ENCODE results near the gene LRRC47.

The LRRC47 gene

GRCh38 chr1:3796215-3797061 lies at the start of gene LRRC47:
TSS of gene LRRC47 (minus strand) at chr1:3796498. CDS start at chr1:3796476, 22 bp downstream.
- intact Hi-C loops (cut with micrococcal nuclease) = loop anchor here (1.0 to 10.0 kb wide), 3 partner anchors 24 to 104 kb away; partner anchors contain the start of genes C1orf174 and SMIM1
- peaks cover 34% of the 10 kb centered on the region for H3K4me1 Mint-ChIP-seq (ENCODE audit: low read depth)
- peak within 1 kb of the TSS; percentile 85 for H3K27ac Mint-ChIP-seq
- H3K9me3 Mint-ChIP-seq = no peaks in the 10 kb centered on the region
- peaks cover 28% of the 10 kb centered on the region for H3K36me3 Mint-ChIP-seq (ENCODE audit: low read depth)
- H3K27me3 Mint-ChIP-seq = peaks cover 14% of the 10 kb centered on the region
- peak within 1 kb of the TSS; percentile 87 for H3K4me3 Mint-ChIP-seq

DNA sequence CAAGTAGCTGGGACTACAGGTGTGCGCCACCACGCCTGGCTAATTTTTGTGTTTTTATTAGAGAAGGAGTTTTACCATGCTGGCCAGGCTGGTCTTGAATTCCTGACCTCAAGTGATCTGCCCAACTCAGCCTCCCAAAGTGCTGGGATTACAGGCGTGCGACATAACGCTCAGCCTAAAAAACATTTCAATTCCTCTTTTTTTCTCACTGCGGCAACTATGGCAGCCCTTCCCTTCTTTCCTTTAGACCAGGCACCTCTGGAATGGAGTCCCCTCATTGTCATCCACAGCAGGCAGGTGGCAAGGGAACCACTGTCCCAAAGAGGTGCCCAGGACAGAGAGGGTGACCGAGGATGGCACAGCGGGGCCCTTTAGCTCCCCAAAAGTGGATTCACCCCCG lies 46.6 kb upstream of the LRRC47 start:
- H3K27ac Mint-ChIP-seq = peak overlapping the region; percentile 90
- intact Hi-C loops (cut with micrococcal nuclease) = no loop called here
- no peaks in the 10 kb centered on the region for H3K27me3 Mint-ChIP-seq
- peaks cover 11% of the 10 kb centered on the region for H3K4me1 Mint-ChIP-seq (ENCODE audit: low read depth)
- H3K9me3 Mint-ChIP-seq = peaks cover 14% of the 10 kb centered on the region
- peak overlapping the region; percentile 46 for H3K4me3 Mint-ChIP-seq
- peaks cover 85% of the 10 kb centered on the region for H3K36me3 Mint-ChIP-seq (ENCODE audit: low read depth)

DNA sequence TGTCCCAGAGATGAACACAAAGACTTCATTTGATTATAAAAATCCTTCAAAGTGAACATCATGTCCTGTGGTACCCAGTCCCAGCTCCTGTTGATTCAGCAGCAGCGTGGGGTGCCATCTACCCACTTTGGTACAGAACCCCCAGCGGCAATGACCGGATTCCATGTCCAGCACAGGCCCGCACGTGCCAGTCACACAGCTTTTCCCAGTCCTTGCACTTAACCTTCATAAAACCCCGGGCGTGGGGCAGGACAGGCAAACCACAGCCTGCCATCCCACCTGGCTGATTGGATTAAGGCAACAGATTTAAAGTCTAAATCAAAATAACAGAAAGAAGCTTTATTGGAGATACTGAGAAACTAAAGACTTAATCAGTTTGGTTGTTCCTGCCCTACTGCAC lies 45.2 kb upstream of the LRRC47 start:
- Mint-ChIP-seq H3K36me3 (ENCODE audit: low read depth) (peaks cover 85% of the 10 kb centered on the region), H3K4me1 (ENCODE audit: low read depth) (peaks cover 11% of the 10 kb centered on the region), H3K4me3 (no peak overlapping the region), H3K27ac (no peak overlapping the region), H3K27me3 (no peaks in the 10 kb centered on the region), H3K9me3 (peaks cover 27% of the 10 kb centered on the region)
- intact Hi-C loops (cut with micrococcal nuclease) = no loop called here

DNA sequence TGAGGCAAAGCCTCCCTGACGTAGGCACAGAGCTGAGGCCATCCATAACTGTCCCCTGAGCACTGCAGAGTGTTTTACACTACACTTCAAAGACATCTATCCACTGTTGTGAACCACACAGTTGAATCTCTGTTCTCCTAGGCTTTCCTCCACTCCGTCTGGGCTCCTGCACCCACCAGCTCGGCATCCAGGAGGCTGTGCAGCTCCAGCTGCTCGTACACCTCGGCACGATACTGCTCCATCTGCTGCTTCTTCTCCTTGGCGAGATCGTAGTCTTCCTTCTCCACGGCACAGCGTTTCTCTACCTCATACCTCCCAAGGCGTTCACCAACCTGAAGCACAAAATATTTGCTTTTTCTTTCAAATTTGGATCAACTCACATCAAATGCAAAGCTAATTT lies 42.5 kb upstream of the LRRC47 start:
- Mint-ChIP-seq H3K4me3 (no peak overlapping the region), H3K27me3 (no peaks in the 10 kb centered on the region), H3K4me1 (ENCODE audit: low read depth) (peaks cover 11% of the 10 kb centered on the region), H3K9me3 (peaks cover 27% of the 10 kb centered on the region), H3K27ac (no peak overlapping the region), H3K36me3 (ENCODE audit: low read depth) (peaks cover 93% of the 10 kb centered on the region)
- intact Hi-C loops (cut with micrococcal nuclease) = no loop called here

DNA sequence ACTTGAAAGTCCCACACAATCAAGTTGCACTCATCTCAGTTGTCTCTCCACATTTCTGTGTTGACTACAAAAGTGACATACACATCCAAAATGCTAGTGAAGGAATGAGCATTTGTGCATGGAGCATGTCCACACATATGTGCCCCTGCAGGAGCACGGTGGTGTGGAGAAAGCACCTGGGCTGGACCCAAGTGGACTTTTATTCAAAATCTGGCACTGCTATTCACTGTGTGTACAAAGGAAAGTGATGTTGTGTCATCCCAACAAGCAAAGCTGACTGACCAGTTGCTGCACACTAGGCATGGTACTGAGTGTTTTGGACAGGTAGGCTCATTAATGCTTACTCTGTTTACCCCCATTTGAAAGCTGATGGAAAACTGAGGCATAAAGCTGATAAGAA lies 41.4 kb upstream of the LRRC47 start:
- Mint-ChIP-seq H3K4me1 (ENCODE audit: low read depth) (peaks cover 2% of the 10 kb centered on the region), H3K4me3 (no peak overlapping the region), H3K27me3 (no peaks in the 10 kb centered on the region), H3K27ac (no peak overlapping the region), H3K9me3 (peaks cover 27% of the 10 kb centered on the region), H3K36me3 (ENCODE audit: low read depth) (peaks cover 93% of the 10 kb centered on the region)
- intact Hi-C loops (cut with micrococcal nuclease) = no loop called here

GRCh38 chr1:3837200-3837599 lies 40.9 kb upstream of the LRRC47 start:
- Mint-ChIP-seq H3K4me1 (ENCODE audit: low read depth) (no peaks in the 10 kb centered on the region), H3K36me3 (ENCODE audit: low read depth) (peaks cover 94% of the 10 kb centered on the region), H3K4me3 (no peak overlapping the region), H3K27ac (no peak overlapping the region), H3K27me3 (no peaks in the 10 kb centered on the region), H3K9me3 (peaks cover 27% of the 10 kb centered on the region)
- intact Hi-C loops (cut with micrococcal nuclease) = no loop called here

- Mint-ChIP-seq H3K36me3 (ENCODE audit: low read depth) (peaks cover 94% of the 10 kb centered on the region), H3K27me3 (no peaks in the 10 kb centered on the region), H3K9me3 (peaks cover 27% of the 10 kb centered on the region), H3K4me3 (no peak overlapping the region), H3K4me1 (ENCODE audit: low read depth) (no peaks in the 10 kb centered on the region), H3K27ac (no peak overlapping the region)
- intact Hi-C loops (cut with micrococcal nuclease) = no loop called here
Observed at GRCh38 chr1:3836421-3836820, 40.1 kb upstream of the LRRC47 start.

DNA sequence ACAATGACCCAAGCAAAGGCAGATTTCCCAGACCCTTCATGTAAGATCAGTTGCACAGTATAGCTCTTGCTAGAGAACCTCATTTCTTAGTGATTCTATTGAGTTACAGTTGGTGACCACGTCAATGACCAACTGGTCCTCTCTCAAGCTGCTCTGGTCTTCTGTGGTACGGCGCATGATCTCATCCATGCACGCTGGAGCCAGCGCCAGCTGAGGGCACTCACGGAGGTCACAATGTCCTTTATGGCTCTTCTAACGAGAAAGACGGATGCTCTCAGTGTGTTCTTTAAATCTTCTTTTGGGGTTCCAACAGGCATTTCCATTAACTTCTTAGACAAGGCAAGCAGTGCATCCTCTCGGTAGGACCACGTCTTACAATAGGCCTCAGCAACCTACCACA lies 38.4 kb upstream of the LRRC47 start:
- intact Hi-C loops (cut with micrococcal nuclease) = no loop called here
- Mint-ChIP-seq H3K27ac (no peak overlapping the region), H3K9me3 (peaks cover 27% of the 10 kb centered on the region), H3K4me1 (ENCODE audit: low read depth) (no peaks in the 10 kb centered on the region), H3K36me3 (ENCODE audit: low read depth) (peaks cover 94% of the 10 kb centered on the region), H3K27me3 (no peaks in the 10 kb centered on the region), H3K4me3 (no peak overlapping the region)

DNA sequence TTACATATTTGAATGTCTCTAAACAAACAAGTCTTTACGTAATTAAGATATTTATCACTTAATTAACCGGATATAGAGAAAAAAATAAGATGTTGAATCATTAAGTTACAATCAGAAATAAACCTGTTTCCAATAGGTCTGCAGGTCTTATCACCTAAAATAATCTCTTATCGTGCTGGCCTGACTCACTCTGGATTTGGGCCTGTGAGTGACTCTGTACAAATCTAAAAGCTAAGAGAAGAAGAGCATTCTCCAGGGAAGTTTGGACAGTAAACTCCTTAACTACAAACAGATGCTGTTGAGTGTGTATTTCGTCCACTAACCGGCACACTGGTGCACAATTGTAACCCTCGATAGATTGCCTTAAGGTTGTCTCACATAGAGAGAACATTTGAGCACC lies 35.4 kb upstream of the LRRC47 start:
- intact Hi-C loops (cut with micrococcal nuclease) = no loop called here
- H3K4me3 Mint-ChIP-seq = no peak overlapping the region
- H3K9me3 Mint-ChIP-seq = peaks cover under 1% of the 10 kb centered on the region
- peaks cover 94% of the 10 kb centered on the region for H3K36me3 Mint-ChIP-seq (ENCODE audit: low read depth)
- no peaks in the 10 kb centered on the region for H3K4me1 Mint-ChIP-seq (ENCODE audit: low read depth)
- no peaks in the 10 kb centered on the region for H3K27me3 Mint-ChIP-seq
- H3K27ac Mint-ChIP-seq = no peak overlapping the region

GRCh38 chr1:3828391-3828790 lies 32.1 kb upstream of the LRRC47 start:
- H3K4me1 Mint-ChIP-seq (ENCODE audit: low read depth) = no peaks in the 10 kb centered on the region
- intact Hi-C loops (cut with micrococcal nuclease) = no loop called here
- no peak overlapping the region for H3K27ac Mint-ChIP-seq
- H3K36me3 Mint-ChIP-seq (ENCODE audit: low read depth) = peaks cover 99% of the 10 kb centered on the region
- H3K9me3 Mint-ChIP-seq = no peaks in the 10 kb centered on the region
- no peaks in the 10 kb centered on the region for H3K27me3 Mint-ChIP-seq
- H3K4me3 Mint-ChIP-seq = no peak overlapping the region

DNA sequence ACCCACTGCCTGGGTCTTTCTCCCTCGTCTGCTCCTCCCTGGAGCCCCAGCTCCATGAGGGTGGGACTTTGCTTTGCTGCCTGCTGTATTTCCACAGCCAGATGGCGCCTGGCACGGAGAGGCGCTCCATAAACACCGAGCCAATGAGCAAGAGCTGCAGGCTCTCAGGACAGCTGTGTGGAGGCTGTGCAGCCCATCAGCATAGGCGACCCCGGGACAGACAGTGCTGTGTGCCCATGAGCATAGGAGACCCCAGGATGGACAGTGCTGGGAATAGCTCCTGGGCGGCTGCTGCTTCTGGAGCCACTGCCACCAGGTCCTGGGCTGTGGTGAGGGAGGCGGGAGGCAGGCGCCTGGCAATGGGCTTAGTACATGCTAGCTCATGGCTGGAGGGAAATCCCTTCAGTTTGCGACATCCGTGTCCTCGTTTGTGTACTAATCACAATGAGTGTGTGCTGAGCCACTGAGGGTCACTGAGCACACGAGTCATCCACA lies 31.6 kb upstream of the LRRC47 start:
- intact Hi-C loops (cut with micrococcal nuclease) = no loop called here
- Mint-ChIP-seq H3K27me3 (no peaks in the 10 kb centered on the region), H3K9me3 (no peaks in the 10 kb centered on the region), H3K36me3 (ENCODE audit: low read depth) (peaks cover 99% of the 10 kb centered on the region), H3K4me1 (ENCODE audit: low read depth) (no peaks in the 10 kb centered on the region), H3K4me3 (no peak overlapping the region), H3K27ac (no peak overlapping the region)

- no peaks in the 10 kb centered on the region for H3K9me3 Mint-ChIP-seq
- no peak overlapping the region for H3K4me3 Mint-ChIP-seq
- H3K36me3 Mint-ChIP-seq (ENCODE audit: low read depth) = peaks cover 99% of the 10 kb centered on the region
- H3K4me1 Mint-ChIP-seq (ENCODE audit: low read depth) = peaks cover 6% of the 10 kb centered on the region
- intact Hi-C loops (cut with micrococcal nuclease) = no loop called here
- H3K27me3 Mint-ChIP-seq = no peaks in the 10 kb centered on the region
- no peak overlapping the region for H3K27ac Mint-ChIP-seq
Observed at GRCh38 chr1:3825356-3825755, 29.1 kb upstream of the LRRC47 start.

DNA sequence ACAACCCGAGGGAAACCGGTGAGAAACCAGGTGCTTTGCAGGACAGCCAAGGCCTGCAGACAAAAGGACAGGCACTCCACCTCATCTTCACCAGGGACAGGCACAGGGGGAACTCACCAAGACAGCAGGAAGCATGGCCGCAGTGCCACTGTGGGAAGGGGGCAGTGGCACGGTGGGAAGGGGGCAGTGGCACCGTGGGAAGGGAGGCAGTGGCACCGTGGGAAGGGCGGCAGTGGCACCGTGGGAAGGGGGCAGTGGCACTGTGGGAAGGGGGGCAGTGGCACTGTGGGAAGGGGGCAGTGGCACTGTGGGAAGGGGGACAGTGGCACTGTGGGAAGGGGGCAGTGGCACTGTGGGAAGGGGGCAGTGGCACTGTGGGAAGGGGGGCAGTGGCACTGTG lies 28.4 kb upstream of the LRRC47 start:
- peaks cover 99% of the 10 kb centered on the region for H3K36me3 Mint-ChIP-seq (ENCODE audit: low read depth)
- no peaks in the 10 kb centered on the region for H3K27me3 Mint-ChIP-seq
- H3K4me3 Mint-ChIP-seq = no peak overlapping the region
- H3K9me3 Mint-ChIP-seq = no peaks in the 10 kb centered on the region
- intact Hi-C loops (cut with micrococcal nuclease) = no loop called here
- no peak overlapping the region for H3K27ac Mint-ChIP-seq
- peaks cover 6% of the 10 kb centered on the region for H3K4me1 Mint-ChIP-seq (ENCODE audit: low read depth)

DNA sequence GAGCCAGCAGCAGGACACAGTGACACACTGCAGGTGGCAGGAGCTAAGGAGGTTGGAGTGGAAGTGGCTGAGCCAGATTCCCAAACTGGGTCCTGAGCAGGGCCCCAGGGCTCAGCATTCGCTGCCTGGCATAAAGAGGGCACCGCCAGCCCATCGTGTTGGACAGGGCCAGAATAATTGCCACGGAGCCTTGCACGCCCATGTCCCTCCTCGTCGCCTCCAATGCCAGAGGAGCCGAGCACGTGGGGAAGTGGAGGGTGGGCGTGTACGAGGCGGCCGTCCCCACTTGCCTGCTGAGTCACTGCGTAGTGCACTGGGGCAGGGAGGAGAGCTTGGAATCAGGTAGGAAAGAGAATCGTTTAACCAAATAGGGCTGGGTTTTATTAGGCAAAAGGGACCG lies 26.1 kb upstream of the LRRC47 start:
- intact Hi-C loops (cut with micrococcal nuclease) = no loop called here
- Mint-ChIP-seq H3K4me3 (no peak overlapping the region), H3K9me3 (no peaks in the 10 kb centered on the region), H3K27ac (no peak overlapping the region), H3K27me3 (no peaks in the 10 kb centered on the region), H3K36me3 (ENCODE audit: low read depth) (peaks cover 86% of the 10 kb centered on the region), H3K4me1 (ENCODE audit: low read depth) (peaks cover 6% of the 10 kb centered on the region)

DNA sequence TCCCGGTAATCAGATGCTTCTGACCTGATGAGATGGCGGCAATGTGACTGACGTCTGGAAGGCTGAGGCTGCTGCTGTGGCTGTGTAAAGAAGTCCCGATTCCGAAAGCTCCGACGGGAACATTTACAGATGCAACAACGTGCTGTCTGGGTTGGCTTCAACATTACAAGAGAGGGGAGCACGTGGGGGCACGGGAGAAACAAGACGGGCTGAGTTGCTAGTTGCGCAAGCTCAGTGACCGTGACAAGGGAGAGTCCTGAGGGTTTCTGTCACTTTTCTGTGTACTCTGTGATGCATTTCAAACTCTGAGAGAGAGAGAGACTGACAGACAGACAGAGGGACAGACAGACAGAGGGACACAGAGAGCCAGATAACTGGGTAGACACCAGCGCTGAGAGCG lies 25.6 kb upstream of the LRRC47 start:
- intact Hi-C loops (cut with micrococcal nuclease) = no loop called here
- Mint-ChIP-seq H3K9me3 (no peaks in the 10 kb centered on the region), H3K27ac (no peak overlapping the region), H3K36me3 (ENCODE audit: low read depth) (peaks cover 86% of the 10 kb centered on the region), H3K27me3 (no peaks in the 10 kb centered on the region), H3K4me1 (ENCODE audit: low read depth) (peaks cover 6% of the 10 kb centered on the region), H3K4me3 (no peak overlapping the region)
